ENCODE results near the gene SYPL2.

SYPL2 gene

DNA sequence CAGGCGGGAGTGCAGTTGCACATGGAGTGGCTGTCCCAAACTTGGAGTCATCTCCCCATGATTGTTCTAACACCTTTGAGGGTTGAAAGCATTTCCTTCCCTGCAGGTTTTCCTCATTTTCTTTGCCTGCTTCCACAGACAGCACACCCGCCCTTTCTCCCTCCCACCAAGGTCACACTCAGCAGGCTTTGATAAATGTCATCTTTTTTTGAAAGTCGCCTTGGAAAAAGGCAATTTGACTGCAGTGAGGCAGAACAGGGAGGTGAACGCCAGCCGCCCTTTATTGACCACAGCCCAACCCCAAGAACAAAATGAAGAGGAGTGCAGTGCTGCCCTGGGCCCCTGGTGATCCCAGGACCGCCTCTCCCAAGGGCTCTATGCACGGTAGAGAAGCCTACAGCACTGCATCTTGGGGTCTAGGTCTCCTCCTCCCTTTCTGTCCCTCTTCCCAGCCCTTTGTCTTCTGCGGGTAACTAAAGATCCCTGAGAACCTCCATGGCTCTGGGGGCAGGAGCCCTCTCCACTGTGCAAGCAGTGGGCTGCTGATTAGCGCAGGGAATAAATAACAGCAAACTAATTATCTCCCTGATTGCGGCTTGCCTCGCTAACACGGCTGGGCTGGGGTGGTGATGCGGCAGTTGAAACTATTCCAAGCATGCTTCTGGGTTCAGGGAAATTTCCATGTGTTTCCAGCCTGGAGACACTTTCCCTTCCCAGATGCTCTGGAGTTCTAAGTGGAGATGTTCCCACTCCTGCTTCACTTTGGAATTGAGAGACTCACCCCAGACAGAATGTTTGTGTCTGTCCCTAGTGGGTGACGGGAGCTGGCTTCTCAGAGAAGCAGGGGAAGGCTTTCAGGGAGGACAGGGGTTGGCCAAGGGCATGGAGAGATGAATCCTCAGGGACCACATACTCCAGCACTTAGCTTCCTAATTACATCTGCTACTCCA, 54.9 kb downstream of the SYPL2 start:
- DNase-seq = no peak

DNA sequence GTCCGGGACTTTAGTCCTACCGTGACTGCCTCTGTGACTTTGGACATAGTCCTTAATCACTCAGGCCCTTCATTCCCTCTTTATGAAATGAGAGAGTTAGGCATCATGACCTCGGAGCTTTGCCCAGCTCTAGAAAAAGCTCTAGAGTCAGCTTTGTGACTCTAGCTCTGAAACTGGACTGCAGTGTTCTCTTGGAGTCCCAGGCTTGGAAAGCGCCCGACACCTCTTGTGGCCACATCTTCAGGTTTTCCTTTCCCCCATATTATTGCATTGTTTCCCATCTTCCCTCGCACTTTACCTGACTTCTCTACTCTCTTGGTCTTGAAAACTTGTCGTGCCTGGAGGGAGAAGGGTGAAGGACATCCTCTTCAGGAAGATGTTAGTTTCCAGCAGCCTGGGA, 55.7 kb downstream of the SYPL2 start:
- no peak for DNase-seq

DNA sequence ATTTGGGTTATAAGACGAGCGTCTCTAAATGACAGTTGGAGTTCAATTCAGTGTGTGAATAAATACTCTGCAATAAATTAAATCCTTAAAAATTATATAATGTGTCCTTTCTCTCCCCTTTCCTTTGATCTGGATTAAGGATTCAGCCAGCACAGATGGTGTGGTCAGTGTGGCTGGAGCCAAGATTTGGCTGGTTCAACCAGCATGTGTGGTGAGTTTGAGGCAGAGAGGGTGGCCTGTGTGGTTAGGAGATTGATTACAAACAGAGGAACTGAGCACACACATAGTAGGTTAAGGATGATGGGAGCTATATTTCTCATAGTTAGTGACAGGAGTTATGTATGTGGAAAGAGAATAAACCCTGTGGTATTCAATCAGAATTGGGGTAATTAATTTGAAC, 57.4 kb downstream of the SYPL2 start:
- no peak for DNase-seq

DNA sequence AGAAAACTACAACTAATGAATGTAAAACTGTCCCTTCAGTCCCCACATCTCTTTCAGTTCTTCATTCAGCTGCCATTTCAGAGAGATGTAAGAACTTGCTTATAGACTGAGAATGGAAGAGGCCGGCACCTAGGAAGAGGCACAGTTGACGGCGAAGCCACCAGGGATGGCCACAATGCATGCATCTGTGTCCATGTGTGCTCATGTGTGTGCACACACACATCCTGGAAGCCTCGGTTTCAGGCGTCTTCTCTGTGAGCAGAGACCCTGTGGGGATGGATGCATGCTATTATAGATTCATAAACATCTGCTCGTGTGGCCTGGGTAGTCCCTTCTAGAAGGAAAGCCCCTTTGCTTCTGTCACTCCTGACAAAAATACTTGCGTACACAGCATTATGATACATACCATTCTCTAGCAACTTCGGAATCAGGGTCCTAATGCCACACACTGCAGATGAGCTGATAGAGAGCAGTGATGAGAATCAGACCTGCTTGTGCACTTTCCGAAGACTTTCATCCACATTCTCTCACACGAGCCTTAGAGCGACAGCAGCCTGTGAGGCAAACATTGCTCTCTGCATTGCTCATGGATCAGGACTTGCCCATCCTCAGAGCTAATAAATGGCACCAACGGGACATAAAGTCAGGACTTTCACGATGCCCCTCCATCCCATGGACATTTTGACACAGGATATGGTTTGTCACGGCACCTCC, 60.9 kb downstream of the SYPL2 start:
- DNase-seq = no peak

DNA sequence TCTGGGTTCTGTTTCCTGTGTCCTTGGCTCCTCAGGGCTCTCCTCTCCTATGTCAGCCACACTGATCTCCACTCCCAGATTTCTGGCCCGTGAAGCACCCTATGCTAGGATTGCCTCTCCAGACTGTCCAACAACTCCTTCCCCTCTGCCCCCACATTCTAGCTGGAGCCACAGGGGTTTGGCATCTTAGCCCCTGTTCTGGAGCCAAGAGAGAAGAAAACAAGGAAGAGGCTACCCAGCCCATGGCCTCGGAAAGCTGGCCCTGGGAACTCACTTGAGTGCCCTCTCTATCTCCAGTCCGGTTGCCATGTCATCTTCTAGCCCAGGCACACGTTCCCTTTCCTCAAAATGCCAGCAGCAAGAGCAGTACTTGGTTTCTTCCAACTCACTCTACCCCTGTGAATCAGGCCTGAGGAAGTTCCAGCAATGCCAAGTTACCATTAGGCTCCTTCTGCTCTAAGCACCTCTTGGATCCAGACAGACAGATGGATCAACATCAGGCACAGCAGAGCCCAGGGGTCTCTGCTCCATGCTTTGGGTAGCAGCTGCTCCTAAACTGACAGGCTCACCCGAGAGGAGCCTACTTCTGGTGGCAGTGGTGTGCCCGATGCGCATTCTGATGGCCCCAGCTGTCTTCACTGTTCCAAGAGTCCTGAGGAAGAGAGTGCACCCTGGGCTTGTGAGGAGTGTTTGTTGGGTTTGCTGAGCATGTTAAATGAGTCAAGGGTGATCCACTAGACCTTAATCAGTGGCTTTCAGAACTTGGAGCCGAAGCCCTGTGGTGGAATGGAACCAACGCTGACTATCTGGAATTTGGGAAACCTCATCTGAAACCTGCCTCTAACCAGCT, 61.7 kb downstream of the SYPL2 start:
- no peak for DNase-seq

DNA sequence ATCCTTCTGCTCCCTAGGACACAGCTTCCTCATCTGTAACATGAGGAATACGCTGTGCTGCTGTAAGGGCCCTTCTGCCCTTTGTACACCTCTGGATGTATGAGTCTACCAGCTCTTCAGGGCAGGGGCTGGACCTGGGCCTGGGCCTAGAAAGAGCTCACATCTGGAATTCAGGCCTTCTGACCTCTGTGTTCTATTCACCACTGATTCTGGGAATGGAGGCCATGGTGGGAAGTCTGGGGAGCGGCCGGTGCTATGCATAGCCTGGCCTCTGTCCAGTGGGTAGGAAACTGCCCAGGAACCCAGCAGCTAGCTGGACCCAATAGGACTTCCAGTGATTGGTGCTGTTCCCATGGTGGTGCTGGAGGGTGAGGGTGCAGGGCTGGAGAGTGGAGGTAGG, 62.4 kb downstream of the SYPL2 start:
- DNase-seq = no peak

DNA sequence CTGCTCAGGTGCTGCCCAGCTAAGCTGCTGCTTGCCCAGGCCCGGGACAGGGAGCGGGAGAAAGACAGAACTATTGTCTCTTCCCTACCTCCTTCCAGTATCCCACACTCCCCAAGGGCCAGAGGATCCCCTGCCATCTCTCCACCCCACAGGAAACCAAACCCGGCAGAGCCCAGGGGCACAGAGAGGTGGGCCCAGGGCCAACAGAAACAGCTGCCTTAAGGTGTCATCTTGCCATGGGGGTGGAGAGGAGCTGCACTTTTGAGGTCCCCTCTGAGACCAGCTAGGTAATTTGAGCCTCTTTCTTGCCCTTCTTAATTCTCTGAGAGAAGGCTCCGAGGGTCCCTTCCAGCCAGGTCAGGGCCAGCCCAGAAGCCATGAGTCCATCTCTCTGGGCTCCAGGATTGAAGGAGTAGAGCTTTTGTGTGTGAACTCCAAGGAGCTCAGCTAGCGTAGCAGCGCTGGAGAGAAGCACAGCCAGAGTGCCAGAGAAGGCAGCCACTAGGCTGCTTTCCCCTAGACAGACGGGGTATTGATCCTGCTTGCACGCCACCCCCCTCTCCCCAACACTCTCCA, 63.6 kb downstream of the SYPL2 start:
- DNase-seq = peak in 1 of 2 experiments; percentile 16

DNA sequence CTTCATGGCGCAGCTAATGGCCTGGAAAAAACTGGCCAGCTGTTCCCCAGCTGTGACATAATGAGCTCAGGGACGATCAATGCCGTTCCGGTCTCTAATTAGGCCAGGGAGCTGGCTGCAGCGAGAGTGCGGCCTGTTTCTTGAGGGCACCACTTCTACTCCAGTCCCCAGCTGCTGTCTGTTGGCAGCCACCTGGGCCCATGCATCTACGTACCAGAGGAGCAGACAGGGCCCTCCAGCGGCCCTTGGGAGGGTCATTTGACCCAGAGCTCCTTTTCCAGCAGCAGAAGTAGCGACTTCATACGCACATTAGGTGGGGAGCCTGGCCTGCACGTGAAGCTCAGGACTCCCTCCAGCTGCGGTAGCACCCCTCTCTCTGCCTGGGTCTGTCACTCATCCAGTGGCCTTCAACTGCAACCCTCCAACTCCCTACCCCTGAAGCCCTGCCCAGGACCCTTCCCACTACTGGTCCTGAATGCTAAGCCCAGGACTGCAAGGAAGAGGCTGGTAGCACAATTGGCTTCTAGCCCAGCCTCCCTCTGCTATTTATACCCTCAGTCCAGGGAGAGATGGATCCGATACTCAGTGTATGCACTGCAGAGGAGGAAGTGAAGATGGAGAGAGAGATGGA, 64.2 kb downstream of the SYPL2 start:
- peak in 1 of 2 experiments; percentile 19 for DNase-seq

DNA sequence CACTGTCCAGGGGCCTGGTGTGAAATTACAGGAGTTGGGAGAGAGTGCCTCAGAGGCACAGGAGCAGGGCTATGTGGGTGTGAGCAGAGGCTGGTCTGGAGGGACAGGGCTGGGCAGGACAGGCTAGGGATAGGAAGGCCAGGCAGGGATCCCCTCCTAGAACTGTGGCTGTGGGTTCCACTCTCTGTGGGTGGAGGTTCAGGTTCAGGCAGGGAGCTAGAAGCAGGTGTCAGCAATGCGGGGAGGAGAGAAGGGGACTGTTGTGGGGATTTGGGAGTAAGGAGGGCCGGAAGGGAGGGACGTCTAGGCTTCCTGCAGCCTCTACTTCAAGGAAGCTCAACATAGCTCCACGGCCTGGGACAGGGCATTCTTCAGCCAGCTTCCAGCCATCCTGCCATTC, 65.0 kb downstream of the SYPL2 start:
- no peak for DNase-seq

Measured in activated T-cell treated with anti-CD3 and anti-CD28 coated beads, Interleukin-2, amount 50 U/mL, for 48 hours (primary cell).